K562 (cell line): ENCODE measurements around the gene MBD5. TPM values are rescaled to one million over a fixed set of nuclear protein-coding genes. Genes with fewer than 3 reads are reported as not detected.
A peak's percentile ranks its signal among the peaks of the same experiment; 100 is the strongest.

Source experiments
- ATAC-seq: fragments of 200-7000 bp; cut with Tn5 transposase; 3 replicates; pipeline ENCODE4 v1.9.1; 2020; ENCODE audit warnings: moderate library complexity
- BruUV-seq: library from RNA; stranded (reverse); fragments of 400-500 nt; replicated peaks from 2 replicates; lab custom pipeline; 2021; lab: Mats Ljungman, UMichigan
- CTCF ChIA-PET: fragments of 300-600 bp; formaldehyde crosslinking; extraction: SDS; loops from one replicate; lab custom pipeline; 2021; ENCODE audit warnings: low intra/inter-chr PET ratio; lab: Yijun Ruan, JAX
- POLR2A ChIA-PET: fragments of 300-600, 350-650 bp; sonication (Branson Sonifier 250); formaldehyde crosslinking; extraction: SDS; loops from one replicate; lab custom pipeline; 2021; ENCODE audit warnings: antibody characterized with exemption, inconsistent platforms; lab: Yijun Ruan, JAX
- DNase-seq, 4 experiments: peaks; one replicate each; pipeline versions ENCODE4 v3.0.0 to v3.0.0-alpha.2; 2011 to 2018; ENCODE audit warnings: low spot score in 3 of 4, mixed read lengths in 3 of 4; ENCODE audit errors: extremely low read depth in 1 of 4
- FAIRE-seq: peaks from 2 replicates; lab custom pipeline; 2011; peaks lifted over from hg19 to GRCh38; lab: Jason Lieb, UNC
- H2AFZ ChIP-seq: 2 replicates; pipeline ENCODE4 v1.6.0; 2011; ENCODE audit warnings: low read depth, low read length, control low read depth, inconsistent platforms
- H3K27ac ChIP-seq: fragments of 200-600 bp; 3 replicates; pipeline ENCODE4 v1.8.0; 2011; ENCODE audit warnings: low read depth, mild to moderate bottlenecking, control low read depth, inconsistent platforms, low read length, moderate library complexity, mixed read lengths; ENCODE audit errors: extremely low read depth
- H3K27me3 ChIP-seq, 2 experiments: fragments of 300-600 bp in 1 of 2; 2 replicates in 1 of 2; 3 replicates in 1 of 2; pipeline versions ENCODE4 v1.6.0 to v1.8.0; 2011; ENCODE audit warnings: inconsistent platforms in 2 of 2, low read length in 2 of 2, mild to moderate bottlenecking in 1 of 2, mixed read lengths in 1 of 2, moderate library complexity in 1 of 2; ENCODE audit not compliant: control insufficient read depth in 2 of 2, insufficient read depth in 2 of 2
- H3K36me3 ChIP-seq: fragments of 300-600 bp; 3 replicates; pipeline ENCODE4 v1.8.0; 2011; ENCODE audit warnings: mild to moderate bottlenecking, low read length, inconsistent platforms; ENCODE audit not compliant: control insufficient read depth, insufficient read depth
- H3K4me1 ChIP-seq, 2 experiments: fragments of 200-600 bp in 1 of 2; replicated peaks in 1 of 2; 2 replicates in 1 of 2; 3 replicates in 1 of 2; pipeline versions ENCODE4 v1.5.1 to v1.8.0; 2011; ENCODE audit warnings: inconsistent platforms in 2 of 2, low read length in 2 of 2, mild to moderate bottlenecking in 1 of 2, mixed read lengths in 1 of 2, moderate library complexity in 1 of 2; ENCODE audit not compliant: control insufficient read depth in 2 of 2, insufficient read depth in 2 of 2
- H3K4me2 ChIP-seq: 2 replicates; pipeline ENCODE4 v1.6.1; 2011; ENCODE audit warnings: low read length, control low read depth, inconsistent platforms, mixed read lengths; ENCODE audit not compliant: insufficient read depth
- H3K4me3 ChIP-seq: fragments of 200-600 bp; sonication (generic), shearing (Covaris generic); 2 replicates; pipeline ENCODE4 v1.5.1; 2016; ENCODE audit warnings: control low read depth, inconsistent platforms
- H3K79me2 ChIP-seq: fragments of 200-600 bp; 3 replicates; pipeline ENCODE4 v1.8.0; 2011; ENCODE audit warnings: low read length, inconsistent platforms; ENCODE audit not compliant: control insufficient read depth, insufficient read depth
- H3K9ac ChIP-seq, 2 experiments: 2 replicates each; pipeline versions ENCODE4 v1.6.0 to v1.6.1; 2011; ENCODE audit warnings: low read depth in 2 of 2, low read length in 2 of 2, control low read depth in 1 of 2, inconsistent platforms in 1 of 2, mild to moderate bottlenecking in 1 of 2, mixed read lengths in 1 of 2; ENCODE audit not compliant: insufficient read depth in 1 of 2
- H3K9me1 ChIP-seq: one replicate; pipeline ENCODE4 v1.6.0; 2011; ENCODE audit warnings: inconsistent platforms, mild to moderate bottlenecking, low read length, moderate library complexity; ENCODE audit not compliant: control insufficient read depth, insufficient read depth
- H3K9me3 ChIP-seq: replicated peaks from 2 replicates; pipeline ENCODE4 v1.5.1; 2011; ENCODE audit warnings: low read depth, low read length, inconsistent platforms; ENCODE audit not compliant: control insufficient read depth, insufficient read depth
- H4K20me1 ChIP-seq: replicated peaks from 2 replicates; pipeline ENCODE4 v1.6.1; 2011; ENCODE audit warnings: low read length, inconsistent platforms, mixed read lengths; ENCODE audit not compliant: control insufficient read depth, insufficient read depth
- CBX8 ChIP-seq: fragments of 200-600 bp; sonication (generic); IDR thresholded peaks from 2 replicates; pipeline ENCODE4 v1.6.1; 2012; ENCODE audit warnings: borderline replicate concordance, mixed run types, low read depth, mild to moderate bottlenecking, moderate library complexity, mixed read lengths, low read length, control low read depth, inconsistent platforms; ENCODE audit not compliant: poor library complexity, severe bottlenecking; ENCODE audit errors: extremely low read depth
- HLTF ChIP-seq: fragments of 450-650 bp; IDR thresholded peaks from 2 replicates; pipeline ENCODE4 v1.6.1; 2016
- PBX2 ChIP-seq, 2 experiments: IDR thresholded peaks in 1 of 2; conservative IDR thresholded peaks in 1 of 2; 2 replicates each; pipeline ENCODE4 v1.6.1; 2016; ENCODE audit warnings: low read depth in 2 of 2, mild to moderate bottlenecking in 1 of 2, missing compliant biosample characterization in 1 of 2, missing genetic modification characterization in 1 of 2, moderate library complexity in 1 of 2
- WGBS: fragments of 100-300 bp; shearing (Covaris generic); methylation state at CpG from one replicate; pipeline ENCODE4 v1.1.6; 2016; ENCODE audit warnings: low coverage, mixed read lengths; ENCODE audit not compliant: insufficient coverage; ENCODE audit errors: missing lambda C conversion rate; 5-methylcytosine and 5-hydroxymethylcytosine counted together
- in situ Hi-C: fragments of 300-500 bp; cut with MboI; formaldehyde crosslinking; loops from 4 replicates; pipeline ENCODE4 v1.15.0; 2018; ENCODE audit warnings: inconsistent platforms, mixed read lengths
- intact Hi-C: fragments of 100-400 bp; cut with micrococcal nuclease; formaldehyde crosslinking; loops from 2 replicates; pipeline ENCODE4 v1.14.2; 2022
- polyA plus RNA-seq, 8 experiments: library from polyadenylated mRNA; depleted of rRNA in 4 of 8; stranded (reverse) in 5 of 8; unstranded in 3 of 8; fragments of >200 nt; fragmentation: Nextera tagmentation in 2 of 8; fragmentation: Illumina TruSeq in 1 of 8; extraction: Ambion mirVana in 2 of 8; extraction: Trizol in 1 of 8; gene quantifications; 2 replicates each; pipeline versions ENCODE4 v1.2.1 to v1.2.3, GENCODE V29; 2011 to 2014; ENCODE audit warnings: inconsistent platforms in 1 of 8, missing spikeins in 1 of 8
- total RNA-seq, 7 experiments: library from RNA; depleted of rRNA in 6 of 7; stranded (reverse); fragments of >200 nt in 6 of 7; fragmentation: Illumina TruSeq in 2 of 7; extraction: Trizol in 2 of 7; gene quantifications; 2 replicates each; pipeline versions ENCODE4 v1.2.1 to v1.2.3, GENCODE V29; 2011 to 2021; ENCODE audit warnings: low replicate concordance in 1 of 7

The MBD5 gene
- total and polyA plus RNA-seq, 9 of the 15 experiments (the other 6 are each of a cell fraction or from before 2014, with no cell fraction given), result 3.4 to 14.5 (median 9.0) TPM

- Histone ChIP-seq H3K9ac (no peak overlapping the region), H3K4me2 (no peak overlapping the region), H3K36me3 (no peaks in the 10 kb centered on the region), H3K27ac (no peak overlapping the region), H4K20me1 (no peaks in the 10 kb centered on the region; the same call in none of the 2 replicates), H3K79me2 (no peaks in the 10 kb centered on the region)
- POLR2A ChIA-PET, result interaction anchor here (2.1 kb wide), 1 partner anchor 10 kb away, joined by 5 read pairs; no protein-coding TSS in a partner anchor
- intact Hi-C loops, result no loop called here
- no peak for ATAC-seq
- no peak for TF ChIP-seq HLTF
- TF ChIP-seq, all 486 proteins: peak for 0
- 5% methylated on average over 8 of the region's 8 CpGs for WGBS
- CTCF ChIA-PET, result no interaction called here
- in situ Hi-C loops, result no loop called here
- H2AFZ ChIP-seq, result 0 out of 2 replicates have a peak overlapping the region, but pooled peaks have one; percentile 3
- peaks cover 2 to 16% of the 10 kb centered on the region in 2 experiments; a peak in 3 of 5 replicates for H3K27me3 ChIP-seq
- H3K4me3 ChIP-seq, result no peak overlapping the region
- no peaks in the 10 kb centered on the region for H3K9me3 ChIP-seq
- no peak for DNase-seq
- peak; percentile 11 for FAIRE-seq
- BruUV-seq, result no TSS peak
- H3K4me1 ChIP-seq, result peaks cover 3 to 20% of the 10 kb centered on the region in 2 experiments; a peak in 3 of 5 replicates
- no peaks in the 10 kb centered on the region for H3K9me1 ChIP-seq
Measured at GRCh38 chr2:148533004-148533403, 512.1 kb downstream of the MBD5 start.

- Histone ChIP-seq H3K4me2 (no peak overlapping the region), H4K20me1 (no peaks in the 10 kb centered on the region; the same call in none of the 2 replicates), H2AFZ (no peak overlapping the region), H3K4me1 (peaks cover 3 to 20% of the 10 kb centered on the region in 2 experiments; a peak in 3 of 5 replicates), H3K79me2 (no peaks in the 10 kb centered on the region), H3K36me3 (no peaks in the 10 kb centered on the region), H3K27ac (no peak overlapping the region), H3K27me3 (peaks cover 2 to 16% of the 10 kb centered on the region in 2 experiments; a peak in 3 of 5 replicates), H3K4me3 (no peak overlapping the region), H3K9ac (no peak overlapping the region), H3K9me3 (no peaks in the 10 kb centered on the region), H3K9me1 (no peaks in the 10 kb centered on the region)
- CTCF ChIA-PET, result no interaction called here
- DNase-seq, result peak in 1 of 4 experiments; percentile 37
- POLR2A ChIA-PET, result interaction anchor here (2.1 kb wide), 1 partner anchor 9 kb away, joined by 5 read pairs; no protein-coding TSS in a partner anchor
- intact Hi-C loops (no loop called here), in situ Hi-C loops (no loop called here)
- FAIRE-seq, result no peak
- WGBS, result 9% methylated on average over 3 of the region's 3 CpGs
- no TSS peak for BruUV-seq
- peak; percentile 79 for ATAC-seq
- no peak for TF ChIP-seq CBX8
- TF ChIP-seq PBX2 (CRISPR knock-in tag; IDR thresholded peaks at IDR 0.05; ENCODE audit: low read depth), result no peak
- 0 out of 2 replicates have a peak, but pooled peaks have one; percentile 32 for TF ChIP-seq PBX2 (tag; conservative IDR thresholded peaks at IDR 0.05; ENCODE audit: low read depth)
Measured at GRCh38 chr2:148533685-148534084, 512.8 kb downstream of the MBD5 start.
